Kidney (tissue), 14 donors: ENCODE results near the gene KIAA1671. TPM values are rescaled to one million over a fixed set of nuclear protein-coding genes. Genes with fewer than 3 reads are reported as not detected.

Experiments used
- DNase-seq, 5 donors: peaks; one replicate each; pipeline ENCODE4 v3.0.0-alpha.2; 2013 to 2020
- FAIRE-seq: peaks from 2 replicates; lab custom pipeline; 2012; peaks lifted over from hg19 to GRCh38; lab: Jason Lieb, UNC
- H3K27ac ChIP-seq, 2 donors: one replicate each; pipeline ENCODE4 v1.7.0; 2013; ENCODE audit warnings: low read depth in 2 of 2, low read length in 2 of 2, inconsistent platforms in 1 of 2
- H3K27me3 ChIP-seq: one replicate; pipeline ENCODE4 v1.7.1; 2013; ENCODE audit warnings: low read length, inconsistent platforms; ENCODE audit not compliant: control insufficient read depth, insufficient read depth
- H3K36me3 ChIP-seq, 3 donors: one replicate each; pipeline versions ENCODE4 v1.7.0 to v1.7.1; 2013; ENCODE audit warnings: low read length in 3 of 3, control low read depth in 1 of 3, inconsistent platforms in 1 of 3; ENCODE audit not compliant: insufficient read depth in 3 of 3, control insufficient read depth in 2 of 3
- H3K4me1 ChIP-seq, 3 donors: one replicate each; pipeline versions ENCODE4 v1.7.0 to v1.7.1; 2013; ENCODE audit warnings: low read length in 3 of 3, inconsistent platforms in 1 of 3, low read depth in 1 of 3; ENCODE audit not compliant: control insufficient read depth in 2 of 3, insufficient read depth in 2 of 3
- H3K4me3 ChIP-seq, 3 donors: one replicate each; pipeline versions ENCODE4 v1.7.0 to v1.8.1; 2013; ENCODE audit warnings: low read length in 3 of 3, control low read depth in 1 of 3, inconsistent platforms in 1 of 3
- H3K9ac ChIP-seq, 3 donors: one replicate each; pipeline versions ENCODE4 v1.7.0 to v1.7.1; 2013; ENCODE audit warnings: low read length in 3 of 3, control low read depth in 1 of 3, inconsistent platforms in 1 of 3
- H3K9me3 ChIP-seq, 3 donors: one replicate each; pipeline versions ENCODE4 v1.7.0 to v1.7.1; 2013; ENCODE audit warnings: low read length in 3 of 3, control low read depth in 1 of 3, inconsistent platforms in 1 of 3; ENCODE audit not compliant: control insufficient read depth in 2 of 3, insufficient read depth in 1 of 3
- intact Hi-C: fragments of 100-400 bp; cut with DNase I; formaldehyde crosslinking; loops from one replicate; pipeline ENCODE4 v1.11.1; 2022
- polyA plus RNA-seq: library from polyadenylated mRNA; stranded (reverse); fragments of 350-450 nt; fragmentation: Illumina TruSeq; extraction: RNeasy Lipid Tissue Mini Kit (QIAGEN cat#74804); gene quantifications from one replicate; pipeline ENCODE4 v1.2.3, GENCODE V29; 2014; ENCODE audit warnings: low read depth, low replicate concordance; ENCODE audit not compliant: insufficient read depth
- total RNA-seq: library from RNA; stranded (reverse); fragmentation: NEBNext Ultra II Directional; extraction: Animal tissue kit (Norgen Biotek cat#: 25700); gene quantifications from one replicate; pipeline ENCODE4 v1.2.1, GENCODE V29; 2021
- TF ChIP-seq, protein P1 (sequence below): IDR thresholded peaks from 3 replicates; pipeline ENCODE4 v1.5.1; 2012; ENCODE audit warnings: mild to moderate bottlenecking, moderate library complexity, borderline replicate concordance; ENCODE audit not compliant: insufficient read depth; ENCODE audit errors: extremely low read depth
- donor health status: control.
- donor health status: control.
- donor health status: control.
- donor health status: control.
- donor health status: control.
- donor health status: DM: yes; HTN: yes; CAD: no.
- donor health status: Normal renal cell carcinoma (clear cell type).

KIAA1671 gene
- total and polyA plus RNA-seq, 2 donors from 2014 or later: 7.3 to 65.2 TPM

DNA sequence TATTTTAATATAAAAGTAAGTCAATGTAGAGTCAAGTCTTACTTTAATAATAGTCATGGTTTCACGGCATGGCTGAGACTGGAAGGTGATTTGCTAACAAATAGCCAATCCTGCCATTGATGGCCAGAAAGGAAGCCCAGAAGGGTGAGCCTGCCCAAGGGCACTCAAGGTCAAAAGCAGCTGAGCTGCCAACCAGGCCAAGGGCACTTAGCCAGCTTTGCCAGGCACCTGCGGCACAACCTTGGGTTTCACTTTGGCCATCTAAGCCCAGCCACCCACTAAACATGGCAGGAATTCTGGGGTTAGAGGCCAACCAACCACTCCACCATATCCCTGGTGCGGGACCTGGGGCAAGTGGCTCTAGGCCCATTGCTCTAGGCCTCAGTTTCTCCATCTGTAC is 10.2 kb upstream of the KIAA1671 start:
- Histone ChIP-seq H3K4me3 (no peak overlapping the region), H3K27me3 (no peaks in the 10 kb centered on the region), H3K36me3 (no peaks in the 10 kb centered on the region), H3K9ac (no peak overlapping the region), H3K9me3 (no peaks in the 10 kb centered on the region), H3K27ac (no peak overlapping the region), H3K4me1 (peaks cover 0 to 2% (median 0%) of the 10 kb centered on the region in 3 donors)
- DNase-seq (no peak), FAIRE-seq (no peak)
- TF ChIP-seq, protein P1, sequence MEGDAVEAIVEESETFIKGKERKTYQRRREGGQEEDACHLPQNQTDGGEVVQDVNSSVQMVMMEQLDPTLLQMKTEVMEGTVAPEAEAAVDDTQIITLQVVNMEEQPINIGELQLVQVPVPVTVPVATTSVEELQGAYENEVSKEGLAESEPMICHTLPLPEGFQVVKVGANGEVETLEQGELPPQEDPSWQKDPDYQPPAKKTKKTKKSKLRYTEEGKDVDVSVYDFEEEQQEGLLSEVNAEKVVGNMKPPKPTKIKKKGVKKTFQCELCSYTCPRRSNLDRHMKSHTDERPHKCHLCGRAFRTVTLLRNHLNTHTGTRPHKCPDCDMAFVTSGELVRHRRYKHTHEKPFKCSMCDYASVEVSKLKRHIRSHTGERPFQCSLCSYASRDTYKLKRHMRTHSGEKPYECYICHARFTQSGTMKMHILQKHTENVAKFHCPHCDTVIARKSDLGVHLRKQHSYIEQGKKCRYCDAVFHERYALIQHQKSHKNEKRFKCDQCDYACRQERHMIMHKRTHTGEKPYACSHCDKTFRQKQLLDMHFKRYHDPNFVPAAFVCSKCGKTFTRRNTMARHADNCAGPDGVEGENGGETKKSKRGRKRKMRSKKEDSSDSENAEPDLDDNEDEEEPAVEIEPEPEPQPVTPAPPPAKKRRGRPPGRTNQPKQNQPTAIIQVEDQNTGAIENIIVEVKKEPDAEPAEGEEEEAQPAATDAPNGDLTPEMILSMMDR: no peak
- intact Hi-C loops: no loop called here

DNA sequence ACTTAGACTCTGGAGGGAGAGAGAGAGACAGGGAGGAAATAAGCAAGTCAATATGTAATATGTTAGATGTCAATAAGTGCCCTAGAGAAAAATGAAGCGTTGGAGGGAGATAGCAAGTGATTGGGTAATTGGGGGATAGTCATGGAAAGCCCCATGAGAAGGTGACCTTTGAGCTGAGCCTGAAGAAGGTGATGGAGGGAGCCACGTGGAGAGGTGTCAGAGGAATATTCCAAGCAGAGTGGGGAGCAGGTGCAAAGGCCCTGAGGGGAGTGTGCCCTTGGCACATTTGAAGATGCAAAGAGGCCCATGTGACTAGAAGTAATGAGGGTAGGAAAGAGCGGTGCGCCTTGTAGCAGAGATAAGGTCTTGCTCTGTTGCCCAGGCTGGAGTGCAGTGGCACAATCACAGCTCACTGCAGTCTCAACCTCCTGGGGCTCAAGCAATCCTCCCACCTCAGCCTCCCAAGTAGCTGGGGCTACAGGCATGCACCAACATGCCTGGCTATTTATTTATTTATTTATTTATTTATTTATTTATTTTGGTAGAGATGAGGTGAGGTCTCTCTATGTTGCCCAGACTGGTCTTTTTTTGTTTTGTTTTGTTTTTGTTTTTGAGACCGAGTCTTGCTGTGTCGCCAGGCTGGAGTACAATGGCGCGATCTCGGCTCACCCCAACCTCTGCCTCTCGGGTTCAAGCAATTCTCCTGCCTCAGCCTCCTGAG is 8.1 kb upstream of the KIAA1671 start:
- Histone ChIP-seq H3K27ac (no peak overlapping the region), H3K4me1 (no peaks in the 10 kb centered on the region), H3K27me3 (no peaks in the 10 kb centered on the region), H3K9ac (no peak overlapping the region), H3K36me3 (no peaks in the 10 kb centered on the region), H3K9me3 (no peaks in the 10 kb centered on the region), H3K4me3 (no peak overlapping the region)
- DNase-seq (no peak), FAIRE-seq (no peak)
- TF ChIP-seq, protein P1: no peak
- intact Hi-C loops: no loop called here

DNA sequence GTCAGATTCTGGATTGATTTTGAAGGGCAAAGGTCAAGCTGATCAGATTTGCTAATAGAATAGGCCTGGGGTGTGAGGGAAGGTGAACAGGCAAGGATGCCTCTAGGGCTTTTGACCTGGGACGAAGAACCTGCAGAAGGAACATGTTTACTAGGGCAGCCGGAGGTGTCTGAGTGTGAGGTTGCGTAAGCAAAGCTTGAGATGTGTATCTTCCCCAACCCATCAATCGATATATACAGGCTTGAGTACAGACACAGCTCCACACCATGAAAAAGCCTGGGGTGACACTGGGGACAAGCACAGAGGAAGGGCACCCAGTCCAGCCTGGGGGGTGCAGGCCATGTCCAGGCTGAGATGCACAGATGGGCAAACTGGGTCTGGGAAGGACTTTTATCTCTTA is 7.1 kb upstream of the KIAA1671 start:
- no peak for DNase-seq
- intact Hi-C loops: loop anchor here (5.0 kb wide), 1 partner anchor 102 kb away; no protein-coding TSS in a partner anchor
- no peaks in the 10 kb centered on the region for H3K27me3 ChIP-seq
- H3K27ac ChIP-seq: no peak overlapping the region
- no peak overlapping the region for H3K9ac ChIP-seq
- TF ChIP-seq, protein P1: no peak
- no peaks in the 10 kb centered on the region for H3K4me1 ChIP-seq
- FAIRE-seq: no peak
- H3K4me3 ChIP-seq: no peak overlapping the region
- H3K9me3 ChIP-seq: no peaks in the 10 kb centered on the region
- H3K36me3 ChIP-seq: no peaks in the 10 kb centered on the region
